Common myeloid progenitor, CD34-positive (primary cell): ENCODE data around the gene ZMYND11.

Source experiments
- CTCF ChIA-PET: fragments of 350-600 bp; sonication (Branson Sonifier 250); formaldehyde crosslinking; loops from one replicate; lab custom pipeline; 2021; ENCODE audit warnings: antibody characterized with exemption; lab: Charles Lee
- POLR2A ChIA-PET: fragments of 350-600 bp; sonication (Branson Sonifier 250); formaldehyde crosslinking; loops from one replicate; lab custom pipeline; 2021; ENCODE audit warnings: antibody characterized with exemption; lab: Charles Lee
- DNase-seq, 3 donors: peaks; one replicate each; pipeline versions ENCODE4 v3.0.0 to v3.0.0-alpha.2; 2013
- H3K27ac ChIP-seq, 2 experiments: 1 replicate in 1 of 2; 2 replicates in 1 of 2; pipeline ENCODE4 v1.7.0; 2013; ENCODE audit warnings: inconsistent platforms in 2 of 2, low read length in 2 of 2, mild to moderate bottlenecking in 2 of 2, low read depth in 1 of 2, moderate library complexity in 1 of 2; ENCODE audit not compliant: severe bottlenecking in 2 of 2, insufficient read depth in 1 of 2, poor library complexity in 1 of 2
- H3K27me3 ChIP-seq, 5 experiments: replicated peaks in 2 of 5; 1 replicate in 3 of 5; 2 replicates in 2 of 5; pipeline versions ENCODE4 v1.6.1 to v1.7.0; 2013; ENCODE audit warnings: low read length in 4 of 5, mild to moderate bottlenecking in 2 of 5, moderate library complexity in 2 of 5, inconsistent platforms in 1 of 5; ENCODE audit not compliant: insufficient read depth in 5 of 5, control insufficient read depth in 4 of 5
- H3K36me3 ChIP-seq, 4 experiments: 1 replicate in 2 of 4; 2 replicates in 2 of 4; pipeline versions ENCODE4 v1.6.1 to v1.7.0; 2013; ENCODE audit warnings: low read length in 3 of 4, control low read depth in 1 of 4, mild to moderate bottlenecking in 1 of 4; ENCODE audit not compliant: control insufficient read depth in 4 of 4, insufficient read depth in 4 of 4
- H3K4me1 ChIP-seq, 4 experiments: 1 replicate in 3 of 4; 2 replicates in 1 of 4; pipeline versions ENCODE4 v1.6.1 to v1.7.1; 2013; ENCODE audit warnings: low read length in 3 of 4, mild to moderate bottlenecking in 3 of 4, control low read depth in 1 of 4, inconsistent platforms in 1 of 4, moderate library complexity in 1 of 4; ENCODE audit not compliant: control insufficient read depth in 4 of 4, insufficient read depth in 4 of 4; ENCODE audit errors: control extremely low read depth in 1 of 4
- H3K4me3 ChIP-seq, 7 experiments: 1 replicate in 4 of 7; 2 replicates in 3 of 7; pipeline versions ENCODE4 v1.5.1 to v1.7.0; 2013; ENCODE audit warnings: mild to moderate bottlenecking in 7 of 7, low read length in 6 of 7, moderate library complexity in 6 of 7, inconsistent platforms in 2 of 7, low read depth in 2 of 7, control low read depth in 1 of 7; ENCODE audit not compliant: insufficient read depth in 4 of 7, control insufficient read depth in 1 of 7; ENCODE audit errors: extremely low read depth in 1 of 7
- H3K9me3 ChIP-seq, 5 experiments: 1 replicate in 4 of 5; 2 replicates in 1 of 5; pipeline versions ENCODE4 v1.6.1 to v1.7.1; 2013; ENCODE audit warnings: low read length in 4 of 5, mild to moderate bottlenecking in 2 of 5, inconsistent platforms in 1 of 5, low read depth in 1 of 5, moderate library complexity in 1 of 5; ENCODE audit not compliant: control insufficient read depth in 4 of 5, insufficient read depth in 2 of 5; ENCODE audit errors: control extremely low read depth in 1 of 5
- WGBS: methylation state at CpG from one replicate; pipeline ENCODE4 v1.1.5; 2013; ENCODE audit not compliant: insufficient coverage; 5-methylcytosine and 5-hydroxymethylcytosine counted together

The ZMYND11 gene

GRCh38 chr10:269440-270074 is 134.3 kb downstream of the ZMYND11 start:
- no peak for DNase-seq
- WGBS: 90% methylated on average over 9 of the region's 10 CpGs
- Histone ChIP-seq H3K36me3 (no peaks in the 10 kb centered on the region), H3K4me1 (no peaks in the 10 kb centered on the region), H3K27me3 (peaks cover 0 to 2% (median 0%) of the 10 kb centered on the region in 5 experiments), H3K27ac (no peak overlapping the region), H3K9me3 (no peaks in the 10 kb centered on the region), H3K4me3 (no peak overlapping the region)
- ChIA-PET POLR2A (no interaction called here), CTCF (interaction anchor here (1.3 kb wide), 1 partner anchor 8 kb away, joined by 4 read pairs; no protein-coding TSS in a partner anchor)

- Histone ChIP-seq H3K27me3 (peaks cover 0 to 2% (median 0%) of the 10 kb centered on the region in 5 experiments), H3K27ac (no peak overlapping the region), H3K4me1 (no peaks in the 10 kb centered on the region), H3K4me3 (no peak overlapping the region), H3K9me3 (no peaks in the 10 kb centered on the region), H3K36me3 (no peaks in the 10 kb centered on the region)
- ChIA-PET CTCF (no interaction called here), POLR2A (interaction anchor here (0.6 kb wide), 1 partner anchor 12 kb away, joined by 3 read pairs; no protein-coding TSS in a partner anchor)
- 71% methylated on average over 2 of the region's 3 CpGs for WGBS
- no peak for DNase-seq
Observed at GRCh38 chr10:271201-271600, 135.9 kb downstream of the ZMYND11 start.

GRCh38 chr10:271722-272121 is 136.5 kb downstream of the ZMYND11 start:
- Histone ChIP-seq H3K4me3 (no peak overlapping the region), H3K36me3 (no peaks in the 10 kb centered on the region), H3K27me3 (peaks cover 0 to 2% (median 0%) of the 10 kb centered on the region in 5 experiments), H3K27ac (no peak overlapping the region), H3K9me3 (no peaks in the 10 kb centered on the region), H3K4me1 (no peaks in the 10 kb centered on the region)
- POLR2A ChIA-PET: no interaction called here
- WGBS: 100% methylated on average over 1 of the region's 6 CpGs
- CTCF ChIA-PET: no interaction called here
- DNase-seq: no peak

GRCh38 chr10:273088-273487 is 137.8 kb downstream of the ZMYND11 start:
- H3K4me3 ChIP-seq: no peak overlapping the region
- 98% methylated on average over 11 of the region's 16 CpGs for WGBS
- POLR2A ChIA-PET: no interaction called here
- no peak for DNase-seq
- H3K36me3 ChIP-seq: no peaks in the 10 kb centered on the region
- no peak overlapping the region for H3K27ac ChIP-seq
- H3K4me1 ChIP-seq: no peaks in the 10 kb centered on the region
- H3K27me3 ChIP-seq: peaks cover 0 to 2% (median 0%) of the 10 kb centered on the region in 5 experiments
- CTCF ChIA-PET: no interaction called here
- H3K9me3 ChIP-seq: no peaks in the 10 kb centered on the region

- H3K27ac ChIP-seq: no peak overlapping the region
- WGBS: no CpG with 5 or more reads among the region's 2 CpGs
- H3K4me1 ChIP-seq: no peaks in the 10 kb centered on the region
- DNase-seq: no peak
- H3K4me3 ChIP-seq: no peak overlapping the region
- H3K36me3 ChIP-seq: no peaks in the 10 kb centered on the region
- H3K9me3 ChIP-seq: no peaks in the 10 kb centered on the region
- ChIA-PET CTCF (no interaction called here), POLR2A (no interaction called here)
- peaks cover 0 to 2% (median 0%) of the 10 kb centered on the region in 5 experiments for H3K27me3 ChIP-seq
Observed at GRCh38 chr10:274866-275265, 139.6 kb downstream of the ZMYND11 start.

- POLR2A ChIA-PET: no interaction called here
- no peak overlapping the region for H3K4me3 ChIP-seq
- DNase-seq: no peak
- no peak overlapping the region for H3K27ac ChIP-seq
- no peaks in the 10 kb centered on the region for H3K9me3 ChIP-seq
- CTCF ChIA-PET: no interaction called here
- no peaks in the 10 kb centered on the region for H3K36me3 ChIP-seq
- H3K4me1 ChIP-seq: no peaks in the 10 kb centered on the region
- peaks cover 0 to 2% (median 0%) of the 10 kb centered on the region in 5 experiments for H3K27me3 ChIP-seq
- WGBS: 97% methylated on average over 18 of the region's 18 CpGs
Observed at GRCh38 chr10:275680-276079, 140.4 kb downstream of the ZMYND11 start.

- CTCF ChIA-PET: interaction anchor here (1.4 kb wide), 1 partner anchor 9 kb away, joined by 4 read pairs; no protein-coding TSS in a partner anchor
- no peak overlapping the region for H3K4me3 ChIP-seq
- H3K9me3 ChIP-seq: no peaks in the 10 kb centered on the region
- H3K27ac ChIP-seq: no peak overlapping the region
- POLR2A ChIA-PET: no interaction called here
- peaks cover 0 to 4% (median 0%) of the 10 kb centered on the region in 4 experiments for H3K4me1 ChIP-seq
- peaks cover 0 to 2% (median 0%) of the 10 kb centered on the region in 5 experiments for H3K27me3 ChIP-seq
- 97% methylated on average over 19 of the region's 19 CpGs for WGBS
- DNase-seq: no peak
- H3K36me3 ChIP-seq: no peaks in the 10 kb centered on the region
Observed at GRCh38 chr10:277963-278362, 142.7 kb downstream of the ZMYND11 start.
